ENCODE measurements around the gene NPB.

NPB gene

GRCh38 chr17:81921996-81922565, 20.0 kb downstream of the NPB start:
- POLR2A ChIA-PET (ENCODE audit: low non-redundant PET), result no interaction called here
- CTCF ChIA-PET, result interaction anchor here (0.8 kb wide), 1 partner anchor 511 kb away, joined by 3 read pairs; no protein-coding TSS in a partner anchor
- no peak for TF ChIP-seq CTCF (conservative IDR thresholded peaks at IDR 0.05; ENCODE audit: low read depth)
- H3K27ac ChIP-seq, result peak overlapping the region; percentile 98
- no peak for DNase-seq (ENCODE audit: low spot score)

DNA sequence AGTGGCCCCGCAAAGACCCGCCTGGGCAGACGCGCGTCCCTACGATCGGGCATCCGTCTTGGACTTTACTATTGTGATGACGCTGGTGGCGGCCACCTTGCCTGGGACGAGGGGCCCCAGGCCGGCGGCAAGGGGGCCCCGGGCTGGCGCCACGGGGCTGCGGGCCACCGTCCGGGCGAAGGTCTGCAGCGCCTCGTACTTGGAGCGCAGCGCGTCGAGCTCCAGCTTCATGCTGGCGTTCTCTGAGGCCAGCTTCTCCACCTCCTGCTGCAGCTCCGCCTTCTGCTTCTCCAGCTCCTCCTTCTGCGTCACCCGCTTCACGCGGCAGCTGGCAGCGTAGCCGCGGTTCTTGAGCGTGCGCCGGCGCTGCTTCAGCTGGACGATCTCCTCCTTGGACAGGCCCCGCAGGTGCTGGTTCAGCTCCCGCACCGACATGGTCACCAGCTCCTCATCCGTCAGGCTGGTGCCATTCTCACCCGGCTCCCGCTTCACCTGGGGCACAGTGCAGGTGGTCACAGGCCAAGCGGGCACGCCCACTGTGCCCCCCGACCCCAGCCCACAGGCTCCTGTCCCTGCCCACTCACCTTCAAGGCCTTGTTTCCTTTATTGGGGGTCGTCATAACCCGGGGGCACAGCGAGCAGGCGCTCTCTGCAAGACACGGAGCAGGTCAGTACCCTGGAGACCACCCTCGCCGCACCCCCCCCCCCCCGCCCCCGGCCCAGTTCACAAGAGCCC, 20.7 kb downstream of the NPB start:
- no peak for TF ChIP-seq CTCF (conservative IDR thresholded peaks at IDR 0.05; ENCODE audit: low read depth)
- ChIA-PET CTCF (interaction anchor here (0.7 to 1.0 kb wide), 2 partner anchors 10 to 94 kb away, joined by 3 to 4 read pairs; no protein-coding TSS in a partner anchor), POLR2A (ENCODE audit: low non-redundant PET) (no interaction called here)
- peak overlapping the region; percentile 98 for H3K27ac ChIP-seq
- DNase-seq (ENCODE audit: low spot score), result no peak

GRCh38 chr17:81923302-81924260, 21.5 kb downstream of the NPB start:
- peak overlapping the region; percentile 98 for H3K27ac ChIP-seq
- CTCF ChIA-PET, result interaction anchor here (0.6 to 1.3 kb wide), 5 partner anchors 11 to 143 kb away, joined by 3 to 5 read pairs (median 4); no protein-coding TSS in a partner anchor
- no peak for TF ChIP-seq CTCF (conservative IDR thresholded peaks at IDR 0.05; ENCODE audit: low read depth)
- DNase-seq (ENCODE audit: low spot score), result peak; percentile 68
- POLR2A ChIA-PET (ENCODE audit: low non-redundant PET), result no interaction called here

DNA sequence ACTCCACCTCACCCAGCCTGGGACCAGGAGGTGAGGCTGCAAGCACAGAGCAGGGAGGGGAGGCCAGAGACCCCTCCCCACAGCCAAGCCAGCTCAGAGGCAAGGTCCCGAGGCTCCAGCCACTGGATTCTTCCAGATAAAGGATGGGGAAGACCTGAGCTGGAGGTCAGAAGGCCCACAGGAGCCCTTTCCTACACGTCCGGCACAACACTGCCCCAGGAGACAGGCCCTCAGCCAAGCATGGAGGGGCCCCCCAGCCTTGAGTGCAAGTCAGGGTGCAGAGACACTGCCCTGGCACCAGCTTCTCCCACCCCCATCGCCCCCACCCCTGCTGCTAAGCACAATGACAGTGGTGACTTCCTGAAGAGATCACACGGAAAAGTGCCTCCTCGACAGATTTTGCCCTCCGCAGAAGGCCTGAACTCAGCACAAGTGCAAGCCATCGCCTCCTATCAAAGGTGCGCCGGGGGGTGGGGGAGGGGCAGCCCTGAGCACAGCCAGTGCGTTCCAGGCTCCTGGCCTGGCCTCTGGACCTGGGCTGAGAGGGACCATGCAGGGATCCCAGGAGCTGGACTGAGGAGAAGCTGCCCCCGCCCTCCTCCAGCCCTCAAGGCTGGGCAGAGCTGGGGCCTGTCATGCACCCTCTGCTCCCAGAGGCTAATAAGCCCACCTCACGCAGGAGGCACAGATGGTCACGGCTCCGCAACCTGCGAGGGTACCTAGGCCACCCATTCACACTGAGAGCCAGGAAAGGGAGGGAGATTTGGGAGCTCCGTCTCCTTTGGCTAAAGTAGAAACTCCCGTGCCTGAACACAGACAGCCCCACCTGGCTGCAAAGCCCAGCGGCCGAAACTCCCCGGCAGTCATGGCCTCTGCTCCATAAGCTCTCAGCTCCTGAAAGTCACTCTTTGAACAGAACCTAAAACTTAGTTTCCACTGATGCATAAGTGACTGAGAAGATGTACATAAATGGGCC, 22.8 kb downstream of the NPB start:
- no peak for TF ChIP-seq CTCF (conservative IDR thresholded peaks at IDR 0.05; ENCODE audit: low read depth)
- no peak for DNase-seq (ENCODE audit: low spot score)
- ChIA-PET CTCF (interaction anchor here (1.3 kb wide), 1 partner anchor 35 kb away, joined by 3 read pairs; no protein-coding TSS in a partner anchor), POLR2A (ENCODE audit: low non-redundant PET) (interaction anchor here (0.6 kb wide), 1 partner anchor 15 kb away, joined by 3 read pairs; no protein-coding TSS in a partner anchor)
- peak overlapping the region; percentile 98 for H3K27ac ChIP-seq

DNA sequence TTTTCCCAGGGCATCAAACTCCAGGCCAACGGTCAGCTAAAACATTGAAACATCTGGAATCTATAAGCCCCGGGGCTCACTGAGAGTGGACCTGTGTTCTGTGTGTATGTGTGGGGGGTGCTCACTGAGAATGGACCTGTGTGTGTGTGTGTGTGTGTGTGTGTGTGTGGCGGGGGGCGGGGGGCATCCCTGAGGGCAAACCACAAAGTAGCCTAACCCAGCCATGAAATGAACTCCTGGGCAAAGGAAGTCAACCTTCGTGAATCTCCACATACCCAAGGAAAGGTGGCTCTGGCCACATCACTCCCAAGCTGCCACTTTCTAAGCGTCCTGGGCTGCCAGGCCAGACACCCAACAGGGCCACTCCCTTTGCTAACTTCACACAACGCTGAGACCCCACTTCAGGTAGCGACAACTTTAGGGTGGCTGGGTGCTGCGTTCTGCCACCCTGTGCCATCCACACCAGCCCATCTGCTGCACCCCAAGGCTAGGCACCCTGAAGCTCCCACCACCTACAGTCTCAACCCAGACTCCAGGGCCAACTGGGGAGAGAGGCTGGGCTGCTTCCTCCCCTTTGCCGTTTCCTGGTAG, 23.9 kb downstream of the NPB start:
- no peak for TF ChIP-seq CTCF (conservative IDR thresholded peaks at IDR 0.05; ENCODE audit: low read depth)
- DNase-seq (ENCODE audit: low spot score), result no peak
- H3K27ac ChIP-seq, result peak overlapping the region; percentile 98
- ChIA-PET CTCF (interaction anchor here (0.6 to 1.3 kb wide), 2 partner anchors 12 to 104 kb away, joined by 3 read pairs; no protein-coding TSS in a partner anchor), POLR2A (ENCODE audit: low non-redundant PET) (no interaction called here)

Measured in RWPE1 (cell line).